ENCODE measurements around the gene IL31RA. TPM values are rescaled to one million over a fixed set of nuclear protein-coding genes. Genes with fewer than 3 reads are reported as not detected.

IL31RA gene
- polyA plus RNA-seq, 1 experiment = 1.9 TPM

DNA sequence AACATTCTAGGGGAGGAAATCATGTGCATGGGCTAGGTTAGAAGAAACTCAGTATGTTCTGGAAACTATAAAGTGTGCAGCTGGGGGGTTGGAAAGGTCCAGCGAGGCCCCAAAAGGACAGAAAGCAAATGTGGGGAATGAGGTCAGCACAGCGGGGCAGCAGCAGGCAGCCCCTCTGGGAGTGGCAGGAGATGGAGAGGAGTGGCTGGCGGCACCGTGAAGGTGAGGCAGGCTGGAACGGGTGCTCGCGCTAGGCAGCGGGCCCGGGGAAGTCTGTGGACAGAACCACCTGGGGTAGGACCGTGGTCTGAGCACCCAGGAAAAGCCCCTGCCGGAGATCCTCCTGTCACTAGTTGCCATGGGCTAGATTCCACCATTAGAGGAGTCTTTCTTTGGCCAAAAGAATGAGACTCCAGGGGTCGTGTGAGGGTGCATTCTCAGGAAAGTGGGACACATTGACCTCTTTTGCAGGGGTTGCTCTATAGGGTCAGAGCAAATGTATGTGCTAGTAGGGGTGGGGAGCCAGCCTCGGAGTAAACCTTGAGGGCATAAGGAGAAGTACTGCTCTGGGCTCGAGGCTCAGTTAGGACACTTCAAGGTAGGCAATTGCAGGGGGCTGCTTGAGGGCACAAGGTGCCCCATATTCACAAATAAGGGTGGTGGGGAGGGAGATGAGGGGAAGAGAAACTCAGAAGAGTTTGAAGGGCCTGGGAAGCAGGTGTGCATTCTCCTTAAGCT lies 82.4 kb downstream of the IL31RA start:
- Histone ChIP-seq H3K4me3 (ENCODE audit: low read depth, low read length) (no peak overlapping the region), H3K27ac (ENCODE audit: low read depth, low read length) (no peak overlapping the region), H3K9me3 (ENCODE audit: control insufficient read depth, insufficient read depth, low read length) (no peaks in the 10 kb centered on the region; the same call in 1 of the 2 replicates), H3K27me3 (ENCODE audit: control insufficient read depth, insufficient read depth, low read length) (no peaks in the 10 kb centered on the region)
- CTCF ChIA-PET = interaction anchor here (1.1 kb wide), 1 partner anchor 337 kb away, joined by 4 read pairs; no protein-coding TSS in a partner anchor
- no peak for DNase-seq (ENCODE audit: low read depth, low spot score)
- TF ChIP-seq, protein P1, sequence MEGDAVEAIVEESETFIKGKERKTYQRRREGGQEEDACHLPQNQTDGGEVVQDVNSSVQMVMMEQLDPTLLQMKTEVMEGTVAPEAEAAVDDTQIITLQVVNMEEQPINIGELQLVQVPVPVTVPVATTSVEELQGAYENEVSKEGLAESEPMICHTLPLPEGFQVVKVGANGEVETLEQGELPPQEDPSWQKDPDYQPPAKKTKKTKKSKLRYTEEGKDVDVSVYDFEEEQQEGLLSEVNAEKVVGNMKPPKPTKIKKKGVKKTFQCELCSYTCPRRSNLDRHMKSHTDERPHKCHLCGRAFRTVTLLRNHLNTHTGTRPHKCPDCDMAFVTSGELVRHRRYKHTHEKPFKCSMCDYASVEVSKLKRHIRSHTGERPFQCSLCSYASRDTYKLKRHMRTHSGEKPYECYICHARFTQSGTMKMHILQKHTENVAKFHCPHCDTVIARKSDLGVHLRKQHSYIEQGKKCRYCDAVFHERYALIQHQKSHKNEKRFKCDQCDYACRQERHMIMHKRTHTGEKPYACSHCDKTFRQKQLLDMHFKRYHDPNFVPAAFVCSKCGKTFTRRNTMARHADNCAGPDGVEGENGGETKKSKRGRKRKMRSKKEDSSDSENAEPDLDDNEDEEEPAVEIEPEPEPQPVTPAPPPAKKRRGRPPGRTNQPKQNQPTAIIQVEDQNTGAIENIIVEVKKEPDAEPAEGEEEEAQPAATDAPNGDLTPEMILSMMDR (IDR thresholded peaks at IDR 0.05; ENCODE audit: low read depth, low read length) = no peak
- POLR2A ChIA-PET = no interaction called here

DNA sequence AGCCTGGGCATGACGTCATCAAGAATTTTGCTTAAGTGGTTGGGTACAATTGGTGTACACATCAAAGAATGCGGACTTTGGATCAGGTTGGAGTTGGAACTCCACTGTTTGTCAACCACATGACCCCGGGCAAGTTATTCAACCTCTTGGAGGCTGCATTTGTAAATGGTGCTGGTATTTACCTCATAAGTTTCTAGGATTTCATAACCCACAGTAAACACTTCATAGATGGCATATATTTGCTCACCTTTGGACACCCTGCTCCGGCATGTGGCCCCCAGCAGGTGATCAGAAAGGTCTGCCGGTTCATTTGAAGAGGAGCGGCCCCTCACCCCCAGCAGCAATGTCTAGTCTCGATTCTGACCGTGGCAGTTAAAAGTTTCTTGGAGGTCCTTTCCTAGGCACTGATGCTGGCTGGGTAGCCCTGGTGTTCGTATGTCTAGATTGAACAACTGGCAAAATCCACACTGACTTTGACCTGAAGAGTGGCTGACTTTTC lies 83.0 kb downstream of the IL31RA start:
- Histone ChIP-seq H3K27ac (ENCODE audit: low read depth, low read length) (no peak overlapping the region), H3K4me3 (ENCODE audit: low read depth, low read length) (no peak overlapping the region), H3K9me3 (ENCODE audit: control insufficient read depth, insufficient read depth, low read length) (no peaks in the 10 kb centered on the region; the same call in 1 of the 2 replicates), H3K27me3 (ENCODE audit: control insufficient read depth, insufficient read depth, low read length) (no peaks in the 10 kb centered on the region)
- CTCF ChIA-PET = no interaction called here
- TF ChIP-seq, protein P1 (IDR thresholded peaks at IDR 0.05; ENCODE audit: low read depth, low read length) = no peak
- DNase-seq (ENCODE audit: low read depth, low spot score) = no peak
- POLR2A ChIA-PET = no interaction called here

DNA sequence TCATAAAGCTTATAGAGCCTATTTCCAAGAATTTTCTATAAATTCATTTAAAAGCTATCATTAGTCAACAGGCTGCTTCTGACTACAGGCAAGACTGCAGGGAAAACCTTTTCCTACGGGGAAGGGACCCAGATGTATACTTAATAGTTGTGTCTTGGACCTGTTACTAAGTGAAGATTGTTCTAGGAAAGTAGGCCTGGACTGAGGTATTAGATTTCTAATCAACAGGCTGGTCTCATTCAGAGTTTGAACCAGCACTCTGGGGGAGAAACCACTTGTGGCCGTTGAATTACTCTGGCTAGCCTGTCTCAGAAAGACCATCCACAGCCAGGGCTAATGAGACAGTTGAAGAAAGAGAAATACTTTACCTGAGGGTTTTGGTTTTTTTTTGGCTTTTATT lies 83.6 kb downstream of the IL31RA start:
- no peaks in the 10 kb centered on the region for H3K27me3 ChIP-seq (ENCODE audit: control insufficient read depth, insufficient read depth, low read length)
- POLR2A ChIA-PET = interaction anchor here (0.6 kb wide), 1 partner anchor 84 kb away, joined by 3 read pairs; no protein-coding TSS in a partner anchor
- TF ChIP-seq, protein P1 (IDR thresholded peaks at IDR 0.05; ENCODE audit: low read depth, low read length) = no peak
- H3K27ac ChIP-seq (ENCODE audit: low read depth, low read length) = no peak overlapping the region
- H3K4me3 ChIP-seq (ENCODE audit: low read depth, low read length) = no peak overlapping the region
- H3K9me3 ChIP-seq (ENCODE audit: control insufficient read depth, insufficient read depth, low read length) = no peaks in the 10 kb centered on the region; the same call in 1 of the 2 replicates
- CTCF ChIA-PET = interaction anchor here (0.6 to 6.4 kb wide), 16 partner anchors 13 to 1263 kb away, joined by 3 to 80 read pairs (median 4); no protein-coding TSS in a partner anchor
- DNase-seq (ENCODE audit: low read depth, low spot score) = no peak

DNA sequence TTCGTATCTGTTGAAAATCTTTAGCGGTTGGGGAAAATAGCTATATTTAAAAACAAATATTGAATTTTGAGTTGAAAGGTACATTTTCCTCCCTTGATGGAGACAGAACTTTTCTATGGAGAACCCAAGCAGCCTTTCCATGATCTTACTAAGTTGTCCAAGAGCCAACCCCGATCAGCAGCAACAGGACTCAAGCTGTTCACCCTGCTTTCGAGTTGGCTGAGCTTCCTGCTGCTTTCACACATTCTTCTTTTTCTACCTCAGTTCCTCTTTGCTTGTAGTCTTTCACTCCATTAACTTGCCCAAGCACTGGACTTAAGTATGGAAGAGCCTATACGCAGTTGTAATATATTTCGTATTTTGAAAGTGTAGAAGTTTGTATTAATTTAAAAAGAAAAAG lies 84.2 kb downstream of the IL31RA start:
- ChIA-PET POLR2A (no interaction called here), CTCF (interaction anchor here (0.5 to 6.4 kb wide), 19 partner anchors 12 to 1263 kb away, joined by 3 to 80 read pairs (median 4); no protein-coding TSS in a partner anchor)
- no peaks in the 10 kb centered on the region; the same call in 1 of the 2 replicates for H3K9me3 ChIP-seq (ENCODE audit: control insufficient read depth, insufficient read depth, low read length)
- TF ChIP-seq, protein P1 (IDR thresholded peaks at IDR 0.05; ENCODE audit: low read depth, low read length) = no peak
- DNase-seq (ENCODE audit: low read depth, low spot score) = no peak
- H3K27ac ChIP-seq (ENCODE audit: low read depth, low read length) = no peak overlapping the region
- H3K4me3 ChIP-seq (ENCODE audit: low read depth, low read length) = no peak overlapping the region
- H3K27me3 ChIP-seq (ENCODE audit: control insufficient read depth, insufficient read depth, low read length) = no peaks in the 10 kb centered on the region

All from AG04450 (cell line).